Kidney glomerular epithelial cell (primary cell): ENCODE measurements around the gene HOXB1.
"Not testable (repeated sequence)": the region's sequence is repeated elsewhere in the genome, so short reads cannot be mapped to it uniquely, and the experiment has no call there.

Source experiments
- DNase-seq: peaks from one replicate; lab custom pipeline; 2025; lab: John Stamatoyannopoulos, UW

The HOXB1 gene

DNA sequence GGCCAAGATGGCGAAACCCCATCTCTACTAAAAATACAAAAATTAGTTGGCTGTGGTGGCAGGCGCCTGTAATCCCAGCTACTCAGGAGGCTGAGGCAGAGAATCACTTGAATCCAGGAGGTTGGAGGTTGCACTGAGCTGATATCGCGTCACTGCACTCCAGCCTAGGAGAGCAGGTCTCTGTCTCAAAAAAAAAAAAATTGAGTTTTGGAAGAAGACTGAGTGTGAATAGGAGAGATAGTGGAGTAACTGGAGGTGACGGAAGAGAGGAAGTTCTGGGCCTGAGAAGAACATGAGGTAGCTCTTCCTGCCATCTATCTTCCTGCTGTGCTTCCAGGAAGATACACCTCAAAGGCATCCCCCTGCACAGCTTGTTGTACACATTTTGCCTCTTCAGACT lies 11.4 kb downstream of the HOXB1 start:
- DNase-seq, result no peak

DNA sequence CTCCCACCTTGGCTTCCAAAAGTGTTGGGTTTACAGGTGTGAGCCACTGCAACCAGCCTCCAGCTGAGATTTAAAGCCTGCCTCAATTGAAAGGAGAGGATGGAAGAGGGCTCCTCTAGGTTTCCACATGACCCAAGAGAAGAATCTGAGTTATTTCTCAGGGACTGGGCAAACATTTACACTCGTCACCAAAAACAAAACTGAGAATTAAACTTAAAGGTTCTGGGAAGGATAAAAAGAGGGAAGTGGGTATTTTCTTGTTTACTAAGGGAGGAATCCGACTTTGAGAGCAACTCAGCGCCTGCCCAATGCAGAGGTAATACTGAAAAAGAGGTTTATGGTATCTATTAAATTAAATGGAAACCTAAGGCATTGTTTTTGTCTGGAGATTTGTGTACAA lies 13.3 kb downstream of the HOXB1 start:
- DNase-seq, result no peak

DNA sequence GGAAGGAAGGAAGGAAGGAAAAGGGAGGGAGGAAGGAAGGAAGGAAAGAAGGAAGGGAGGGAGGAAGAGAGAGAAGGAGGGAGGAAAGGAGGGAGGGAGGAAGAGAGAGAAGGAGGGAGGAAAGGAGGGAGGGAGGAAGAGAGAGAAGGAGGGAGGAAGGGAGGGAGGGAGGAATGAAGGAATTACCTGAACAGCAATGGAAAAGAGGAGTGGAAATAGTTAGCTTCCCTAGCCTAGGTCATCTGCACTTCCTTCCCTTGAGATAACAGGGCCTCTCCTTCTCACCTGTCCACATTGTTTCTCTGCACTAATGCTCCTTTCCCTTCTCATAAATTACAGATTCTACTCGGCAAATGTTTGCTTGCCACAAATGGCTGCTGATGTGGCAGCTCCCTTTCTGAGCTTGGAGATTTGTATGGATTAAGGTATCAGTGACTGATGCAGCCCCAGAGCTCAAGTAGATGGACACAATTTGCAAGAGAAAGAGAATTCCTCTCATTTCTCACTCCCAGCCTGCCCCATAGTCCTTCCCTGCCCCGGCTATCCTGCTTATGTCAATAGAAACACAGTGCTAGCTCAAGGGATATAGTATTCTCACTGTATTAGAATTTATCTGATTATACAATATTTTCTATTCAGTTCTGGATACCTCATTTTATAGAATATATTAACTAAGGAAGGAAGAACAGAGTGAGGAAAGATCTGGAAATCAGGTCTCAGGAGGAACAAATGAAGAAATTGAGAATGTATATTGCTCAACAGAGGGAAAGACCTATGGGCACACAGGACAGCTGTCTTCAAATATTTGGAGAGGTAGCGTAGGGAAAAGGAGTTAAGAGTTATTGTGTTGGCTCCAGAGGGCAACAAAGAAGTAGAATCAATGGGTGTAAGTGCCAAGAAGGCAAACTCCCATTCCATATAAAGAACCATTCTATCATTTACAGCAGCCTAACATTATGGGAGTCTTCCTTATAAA lies 14.6 kb downstream of the HOXB1 start:
- DNase-seq, result no peak

DNA sequence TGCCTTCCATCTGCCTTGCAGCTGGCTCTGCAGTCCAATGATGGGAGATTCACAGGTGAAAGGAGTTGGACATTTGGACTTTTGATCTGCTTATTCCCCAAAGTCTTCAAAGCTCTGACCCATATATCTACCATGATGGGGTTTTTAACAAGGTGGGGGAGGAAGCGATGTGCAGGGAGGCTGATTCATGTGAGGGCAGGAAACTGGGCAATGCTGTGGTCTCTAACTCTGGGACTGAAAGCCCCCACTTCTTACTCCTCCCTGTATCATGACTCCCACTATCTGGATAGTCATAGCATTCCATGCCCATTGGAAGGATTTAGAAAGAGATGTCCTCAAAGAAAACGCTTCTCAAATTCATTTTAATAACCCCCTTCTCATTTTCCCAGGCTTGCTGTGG lies 16.3 kb downstream of the HOXB1 start:
- DNase-seq, result no peak

DNA sequence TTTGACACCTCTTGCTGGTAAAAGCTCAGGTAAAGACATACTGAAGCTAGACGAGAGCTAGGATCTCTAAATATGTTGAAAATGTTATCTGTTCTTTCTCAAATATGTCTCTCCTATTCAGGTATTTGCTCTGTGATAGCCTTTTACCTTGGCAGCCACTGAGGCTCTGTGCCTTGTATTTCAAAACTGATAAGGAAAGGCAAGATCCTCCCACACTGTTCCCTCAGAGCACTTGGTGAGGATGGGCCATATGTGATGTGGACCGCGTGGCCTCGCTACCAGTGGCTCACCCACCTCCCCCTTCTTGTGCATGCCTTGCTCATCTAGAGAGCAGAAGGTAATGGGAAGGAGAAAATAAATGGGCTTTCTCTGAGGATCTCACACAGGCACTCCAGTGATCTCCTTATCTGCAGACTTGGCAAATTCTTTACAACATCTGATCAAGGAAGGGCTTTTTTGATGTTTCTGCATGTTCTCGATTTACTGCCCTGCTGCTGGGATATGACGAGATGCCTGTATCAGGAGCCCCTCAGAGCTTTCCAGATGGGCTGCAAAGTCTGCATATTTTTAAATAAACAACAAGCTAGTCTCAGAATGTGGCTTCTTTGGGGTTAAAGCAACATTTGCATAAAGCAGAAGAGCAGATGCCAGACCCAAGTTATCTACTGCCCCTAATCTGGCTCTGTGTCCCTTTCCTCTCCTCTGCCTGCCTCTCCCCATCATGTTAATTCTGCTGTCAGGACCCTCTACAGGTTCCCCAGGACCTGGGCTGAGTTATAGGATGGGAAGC lies 16.9 kb downstream of the HOXB1 start:
- DNase-seq, result no peak

DNA sequence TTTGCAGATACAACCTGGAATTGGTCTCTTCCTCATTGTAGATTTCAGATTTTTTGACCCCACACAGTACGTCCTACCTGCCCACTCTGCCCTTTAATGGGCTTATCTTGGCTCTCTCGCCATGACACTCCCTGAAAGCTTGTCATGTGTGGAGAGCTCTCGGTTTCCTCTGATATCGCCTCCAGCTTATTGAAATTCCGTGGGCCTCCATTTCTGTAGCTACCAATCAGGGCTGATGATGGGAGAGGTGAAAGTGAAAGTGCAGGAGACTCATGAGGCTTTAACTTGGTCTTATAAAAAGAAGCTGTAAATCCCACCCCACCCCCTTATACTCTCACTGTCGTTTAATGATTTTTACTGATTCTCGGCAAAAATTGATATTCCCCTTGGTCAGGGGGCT lies 17.7 kb downstream of the HOXB1 start:
- DNase-seq, result no peak

DNA sequence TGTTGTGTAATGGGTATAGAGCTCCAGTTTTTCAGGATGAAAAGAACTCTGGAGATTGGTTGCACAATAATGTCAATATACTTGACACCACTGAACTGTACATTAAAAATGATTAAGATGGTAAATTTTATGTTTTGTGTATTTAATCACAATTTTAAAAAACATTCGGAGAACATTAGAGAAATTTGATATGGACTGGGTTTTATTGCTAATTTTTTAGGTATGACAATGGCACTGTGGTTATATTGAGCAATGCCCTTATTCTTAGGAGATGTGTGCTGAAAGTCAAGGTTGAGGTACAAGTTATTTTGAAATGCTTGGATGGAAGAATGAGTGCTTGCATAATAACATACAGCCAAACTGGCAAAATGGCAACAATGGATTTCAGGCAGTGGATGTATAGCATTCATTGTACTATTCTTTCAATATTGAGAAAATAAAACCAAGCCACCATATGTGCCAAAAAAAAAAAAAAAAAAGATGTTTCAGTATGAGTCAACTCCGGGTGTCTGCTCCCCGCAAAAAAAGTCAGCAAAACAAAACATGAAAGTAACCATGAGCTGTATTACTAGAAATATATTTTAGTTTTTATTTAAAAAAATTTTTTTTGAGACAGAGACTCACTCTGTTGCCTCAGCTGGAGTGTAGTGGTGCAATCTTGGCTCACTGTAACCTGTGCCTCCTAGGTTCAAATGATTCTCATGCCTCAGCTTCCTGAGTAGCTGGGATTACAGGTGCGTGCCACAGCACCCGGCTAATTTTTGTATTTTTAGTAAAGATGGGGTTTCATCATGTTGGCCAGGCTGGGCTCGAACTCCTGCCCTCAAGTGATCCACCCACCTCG lies 19.8 kb downstream of the HOXB1 start:
- DNase-seq, result no peak

DNA sequence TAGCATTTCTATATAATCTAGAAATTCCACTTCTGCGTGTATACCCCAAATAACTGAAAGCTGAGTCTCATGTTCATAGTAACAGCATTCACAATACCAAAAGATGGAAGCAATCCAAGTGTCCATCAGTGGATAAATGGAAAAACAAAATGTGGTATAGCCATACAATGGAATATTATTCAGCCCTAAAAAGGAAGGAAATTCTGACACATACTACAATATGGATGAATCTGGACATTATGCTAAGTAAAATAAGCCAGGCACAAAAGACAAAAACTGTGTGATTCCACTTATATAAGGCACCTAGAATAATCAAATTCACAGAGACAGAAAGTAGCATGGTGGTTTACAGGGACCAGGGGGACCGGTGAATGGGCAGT lies 20.4 kb downstream of the HOXB1 start:
- no peak for DNase-seq

DNA sequence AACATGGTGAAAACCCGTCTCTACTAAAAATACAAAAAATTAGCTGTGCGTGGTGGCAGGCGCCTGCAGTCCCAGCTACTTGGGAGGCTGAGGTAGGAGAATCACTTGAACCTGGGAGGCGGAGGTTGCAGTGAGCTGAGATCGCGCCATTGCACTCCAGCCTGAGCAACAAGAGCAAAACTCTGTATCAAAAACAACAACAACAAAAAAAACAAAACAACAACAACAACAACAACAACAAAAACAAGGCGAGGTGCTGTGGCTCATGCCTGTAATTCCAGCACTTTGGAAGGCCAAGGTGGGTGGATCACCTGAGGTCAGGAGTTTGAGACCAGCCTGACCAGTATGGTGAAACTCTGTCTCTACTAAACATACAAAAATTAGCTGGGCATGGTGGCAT lies 21.1 kb downstream of the HOXB1 start:
- not testable (repeated sequence) for DNase-seq

DNA sequence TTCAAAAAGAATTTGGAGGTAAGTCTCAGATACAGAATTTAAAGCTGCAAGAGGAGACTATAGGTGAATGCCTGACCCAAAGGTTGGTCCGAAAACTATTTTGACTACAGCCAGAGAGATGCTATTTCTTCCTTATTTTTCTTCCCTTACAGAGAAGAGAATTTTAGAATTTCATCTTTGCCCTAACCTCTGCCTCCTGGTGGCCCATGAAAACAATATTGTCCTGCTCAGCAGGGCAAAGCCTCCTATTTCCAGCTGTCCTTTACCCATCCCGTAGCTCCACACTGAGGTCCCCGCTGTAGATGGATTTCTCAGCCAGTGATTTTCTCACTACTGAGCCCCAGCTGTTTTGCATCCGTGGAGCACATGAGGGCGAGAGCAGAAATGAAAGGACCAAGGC lies 24.6 kb downstream of the HOXB1 start:
- no peak for DNase-seq

DNA sequence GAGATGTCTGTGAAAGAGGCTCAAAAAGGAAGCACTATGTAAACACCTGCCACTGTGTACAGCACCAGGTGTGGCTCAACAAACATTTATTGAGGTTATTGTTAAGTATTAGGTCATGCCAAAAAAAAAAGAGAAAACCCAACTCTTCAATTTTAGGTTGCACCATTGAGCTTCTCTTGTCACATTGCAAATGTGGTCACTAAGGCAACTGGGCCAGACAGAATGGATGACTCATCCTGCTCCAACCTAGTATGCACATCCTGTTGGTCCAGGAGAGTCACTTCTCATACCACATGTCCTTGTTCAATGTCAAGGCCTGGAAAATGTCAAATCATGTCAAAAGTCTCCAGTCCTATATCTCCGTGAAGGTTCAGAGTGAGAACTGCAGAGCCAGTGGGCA lies 25.0 kb downstream of the HOXB1 start:
- DNase-seq, result peak; percentile 63

DNA sequence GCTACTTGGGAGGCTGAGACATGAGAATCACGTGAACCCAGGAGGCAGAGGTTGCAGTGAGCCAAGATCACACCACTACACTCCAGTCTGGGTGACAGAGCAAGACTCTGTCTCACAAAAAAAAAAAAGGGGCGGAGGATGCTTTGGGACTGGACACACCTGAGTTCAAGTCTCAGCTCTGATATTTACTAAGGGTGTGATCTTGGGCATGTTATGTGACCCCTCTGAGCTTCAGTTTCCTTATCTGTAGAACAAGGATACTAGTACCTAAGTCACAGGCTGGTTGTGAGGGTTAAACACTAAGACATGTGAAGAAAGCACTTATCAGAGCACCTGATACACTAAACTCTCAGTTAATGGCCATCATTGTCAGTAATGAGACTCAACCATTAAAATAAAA lies 25.9 kb downstream of the HOXB1 start:
- no peak for DNase-seq

DNA sequence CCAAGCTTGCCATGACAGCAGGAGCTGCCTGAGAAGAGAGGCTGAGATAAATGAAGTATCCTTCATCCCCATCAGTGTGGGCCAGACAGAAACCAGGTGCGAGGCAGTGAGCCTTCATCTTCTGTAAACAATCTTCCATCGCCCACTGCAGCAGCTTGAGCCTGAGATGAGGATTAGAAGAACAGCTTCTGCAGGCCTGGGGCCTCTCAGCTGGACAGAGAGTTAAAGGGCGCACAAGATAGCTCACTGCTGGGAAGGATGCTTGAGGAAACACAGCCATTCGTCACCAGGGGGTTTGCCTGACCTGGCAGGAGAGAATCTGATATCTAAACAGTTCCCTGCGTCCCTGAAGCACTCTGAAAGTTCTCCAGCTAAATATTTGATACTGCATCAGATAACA lies 27.1 kb downstream of the HOXB1 start:
- DNase-seq, result no peak

DNA sequence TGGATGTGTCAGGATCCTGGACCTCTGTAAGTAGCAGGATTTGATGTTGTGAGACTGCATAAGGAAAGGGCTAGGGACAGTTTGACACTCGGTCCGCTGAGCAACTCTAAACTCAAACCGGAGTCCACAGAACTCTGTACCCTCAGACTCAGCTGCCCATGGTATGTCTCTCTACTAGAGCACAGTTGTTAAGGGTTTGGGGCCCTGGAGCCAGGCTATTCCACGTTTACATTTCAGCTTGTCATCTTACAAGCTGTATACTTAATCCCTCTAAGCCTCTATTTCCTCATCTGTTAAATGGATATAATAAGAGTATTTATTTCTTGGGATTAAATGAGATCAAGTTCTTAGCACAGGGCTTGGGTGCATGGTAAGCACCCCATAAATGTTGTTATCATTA lies 27.9 kb downstream of the HOXB1 start:
- no peak for DNase-seq

DNA sequence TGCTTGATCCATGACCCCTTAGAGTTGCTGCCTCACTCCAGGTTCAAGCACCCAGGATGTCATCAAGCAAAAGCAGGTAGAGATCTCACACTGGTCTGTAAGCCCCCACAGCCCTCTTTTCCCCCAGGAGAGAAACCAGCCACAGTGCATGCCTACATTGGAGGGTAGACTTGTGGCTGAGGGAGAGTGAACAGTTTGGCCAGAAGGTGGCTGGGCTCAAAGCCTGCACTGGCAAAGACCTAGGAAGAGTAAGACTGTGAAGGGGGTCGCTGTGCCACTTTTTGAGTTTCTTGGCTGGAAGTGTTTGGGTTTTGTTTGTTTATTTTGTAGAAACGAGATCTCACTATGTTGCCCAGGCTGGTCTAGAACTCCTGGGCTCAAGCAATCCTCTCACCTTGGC lies 28.5 kb downstream of the HOXB1 start:
- DNase-seq, result no peak

DNA sequence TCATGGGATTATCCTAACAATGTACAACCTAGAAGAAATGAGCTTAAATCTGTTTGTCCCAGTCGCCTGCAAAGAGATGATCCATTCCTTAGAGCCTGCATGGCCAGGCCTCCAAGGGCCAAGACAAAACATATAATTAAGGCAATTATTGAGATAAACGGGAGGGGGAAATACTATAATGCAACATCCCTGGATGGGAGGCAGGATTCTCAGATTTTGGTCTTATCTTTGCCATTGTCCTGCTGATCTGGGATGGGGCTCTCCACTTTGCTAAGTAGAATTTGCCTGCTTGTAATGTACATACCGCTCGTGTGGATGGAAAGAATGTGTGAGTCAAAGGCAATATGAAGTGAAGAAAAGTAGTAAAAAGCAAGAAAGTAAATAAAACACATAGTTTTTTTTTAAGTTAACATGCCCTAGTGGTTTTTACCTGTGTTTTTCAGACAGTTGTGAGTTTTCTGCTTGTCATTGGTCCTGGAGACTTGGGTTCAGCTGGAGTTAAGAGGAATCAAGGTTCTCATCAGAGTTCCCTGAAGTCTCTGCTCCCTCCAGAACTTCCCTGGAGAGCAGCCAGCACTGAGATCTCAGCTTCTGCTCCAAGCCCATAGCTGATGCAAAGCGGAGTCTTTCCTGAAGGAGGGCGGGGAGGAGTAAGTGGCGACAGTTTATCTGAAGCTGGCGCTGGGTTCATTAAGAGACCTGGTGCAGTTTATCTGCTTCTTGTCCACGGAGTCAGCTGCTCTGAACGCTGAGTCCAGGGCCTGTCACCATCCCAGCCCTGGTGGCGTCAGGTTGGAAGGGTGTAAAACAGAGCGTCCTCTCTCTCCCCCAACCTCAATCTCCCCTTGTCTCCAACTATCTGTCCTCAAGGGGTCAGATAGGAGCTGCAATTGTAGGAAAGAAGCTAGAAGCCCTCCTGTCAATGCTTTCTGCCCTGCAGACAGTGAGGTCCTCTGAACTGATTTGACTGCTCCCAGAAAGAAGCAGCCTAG lies 30.1 kb downstream of the HOXB1 start:
- DNase-seq, result no peak

DNA sequence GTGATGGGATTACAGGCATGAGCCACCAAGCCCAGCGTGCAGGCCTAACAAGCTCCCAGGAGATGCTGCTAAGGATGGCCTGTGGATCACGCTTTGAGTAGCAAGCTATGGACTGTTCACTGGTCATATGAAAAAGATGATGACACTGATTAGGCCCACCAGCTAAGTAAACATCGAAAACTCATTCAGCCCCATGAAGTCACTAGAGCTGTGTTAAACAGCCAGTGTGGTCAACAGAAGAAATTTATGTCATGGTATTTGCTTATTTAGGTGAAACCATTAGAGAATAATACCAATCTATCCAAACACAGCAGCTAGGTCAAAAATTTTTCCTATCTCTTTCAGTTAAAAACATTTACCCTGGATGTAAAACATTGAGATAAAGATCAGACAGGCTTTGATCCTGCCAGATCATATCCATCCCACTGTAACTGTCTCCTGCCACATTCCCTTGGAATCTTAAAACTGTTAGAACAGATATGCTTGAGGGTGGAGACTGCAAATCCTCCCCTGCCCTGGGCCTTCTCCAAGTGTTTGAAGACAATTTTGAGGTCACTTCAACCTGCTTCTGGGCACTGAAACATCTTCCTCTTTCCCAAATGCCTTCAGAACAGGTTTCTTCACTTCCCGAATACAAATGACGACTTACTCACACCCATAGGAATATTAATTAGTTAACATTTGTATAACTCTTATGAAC lies 30.9 kb downstream of the HOXB1 start:
- no peak for DNase-seq

DNA sequence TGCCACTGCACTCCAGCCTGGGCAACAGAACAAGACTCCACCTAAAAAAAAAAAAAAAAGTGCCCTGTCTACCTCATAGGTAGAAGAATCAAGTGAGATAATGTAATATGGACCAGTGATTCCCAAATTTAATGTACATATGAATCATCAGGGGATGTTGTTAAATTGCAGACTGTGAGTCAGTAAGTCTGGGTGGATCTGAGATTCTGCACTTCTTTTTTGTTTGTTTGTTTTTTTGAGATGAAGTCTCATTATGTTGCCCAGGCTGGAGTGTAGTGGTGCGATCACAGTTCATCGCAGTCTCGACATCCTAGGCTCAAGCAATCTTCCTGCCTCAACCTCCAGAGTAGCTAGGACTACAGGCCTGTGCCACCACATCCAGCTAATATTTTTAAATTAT lies 31.6 kb downstream of the HOXB1 start:
- DNase-seq, result peak; percentile 45

DNA sequence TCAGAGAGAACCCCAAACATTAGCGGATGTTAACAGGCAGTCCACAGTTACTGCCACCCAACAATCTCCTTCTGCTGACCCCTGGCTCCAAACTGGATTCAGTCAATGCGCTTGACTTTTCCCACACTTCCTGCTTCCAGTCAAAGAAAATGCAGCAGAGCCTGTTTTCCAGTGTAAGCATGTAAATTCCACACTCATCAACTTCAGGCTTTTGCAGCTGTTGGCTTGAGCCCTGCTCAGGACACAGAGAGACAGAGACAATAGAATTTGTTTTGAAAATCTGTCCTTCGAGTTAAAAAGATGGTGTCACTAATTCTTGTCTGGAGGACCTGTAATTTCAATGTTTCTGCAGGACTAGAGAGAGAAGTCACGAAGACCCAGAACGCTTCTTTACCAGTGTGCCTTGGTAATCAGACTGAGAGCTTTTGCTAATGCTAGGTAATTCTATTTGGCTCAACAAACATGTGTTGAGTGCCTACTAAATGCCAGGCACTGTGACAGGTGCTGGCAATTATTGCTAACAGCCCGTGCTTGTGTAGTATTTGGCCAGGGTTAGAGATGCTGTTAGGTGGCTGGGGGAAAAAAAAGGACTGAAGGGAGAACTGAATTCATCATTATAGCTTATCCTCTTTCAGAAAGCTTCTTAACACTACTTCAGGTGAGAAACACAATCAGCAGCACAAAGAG lies 32.5 kb downstream of the HOXB1 start:
- DNase-seq, result no peak

DNA sequence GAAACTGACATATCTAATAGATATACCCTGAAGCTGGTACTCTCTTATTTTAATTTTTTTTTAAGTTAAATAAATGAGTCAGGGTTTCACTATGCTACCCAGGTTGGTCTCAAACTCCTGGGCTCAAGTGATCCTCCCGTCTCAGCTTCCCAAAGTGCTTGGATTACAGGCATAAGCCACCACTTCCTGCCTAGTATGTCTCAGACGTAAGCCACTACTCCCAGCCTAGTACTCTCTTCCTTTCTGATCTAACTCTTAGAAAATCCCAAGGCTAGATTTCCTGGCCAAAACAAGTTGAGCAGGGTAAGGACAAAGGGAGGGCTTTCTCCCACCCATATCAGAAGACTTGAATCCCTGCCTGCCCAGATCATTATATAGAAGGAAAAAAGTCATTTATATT lies 33.7 kb downstream of the HOXB1 start:
- no peak for DNase-seq
